ENCODE measurements around the gene SHANK2.

The SHANK2 gene

GRCh38 chr11:71212871-71213559 is 39.4 kb downstream of the SHANK2 start:
- no peak overlapping the region for H3K9ac ChIP-seq (ENCODE audit: low read depth, low read length)

GRCh38 chr11:71211631-71212030 is 40.7 kb downstream of the SHANK2 start:
- peaks cover 2% of the 10 kb centered on the region for H3K4me1 ChIP-seq (ENCODE audit: control insufficient read depth, insufficient read depth, low read length)
- no peaks in the 10 kb centered on the region for H3K27me3 ChIP-seq (ENCODE audit: control insufficient read depth, insufficient read depth, low read length)
- H3K36me3 ChIP-seq (ENCODE audit: insufficient read depth, low read length): no peaks in the 10 kb centered on the region
- H3K9me3 ChIP-seq (replicated peaks; ENCODE audit: low read length): no peaks in the 10 kb centered on the region
- H3K9ac ChIP-seq (ENCODE audit: low read depth, low read length): no peak overlapping the region
- H3K4me3 ChIP-seq (ENCODE audit: low read length): no peak overlapping the region
- no peak overlapping the region for H3K4me2 ChIP-seq (ENCODE audit: low read length)

More at GRCh38 chr11:71212871-71213559, 39.4 kb downstream of the SHANK2 start:
- Histone ChIP-seq H3K27me3 (ENCODE audit: control insufficient read depth, insufficient read depth, low read length) (no peaks in the 10 kb centered on the region), H3K9me3 (replicated peaks; ENCODE audit: low read length) (no peaks in the 10 kb centered on the region), H3K4me3 (ENCODE audit: low read length) (no peak overlapping the region), H3K4me2 (ENCODE audit: low read length) (peak overlapping the region; percentile 33), H3K4me1 (ENCODE audit: control insufficient read depth, insufficient read depth, low read length) (no peaks in the 10 kb centered on the region), H3K36me3 (ENCODE audit: insufficient read depth, low read length) (no peaks in the 10 kb centered on the region)

- H3K27me3 ChIP-seq (ENCODE audit: control insufficient read depth, insufficient read depth, low read length): no peaks in the 10 kb centered on the region
- no peak overlapping the region for H3K4me2 ChIP-seq (ENCODE audit: low read length)
- peaks cover 10% of the 10 kb centered on the region for H3K4me1 ChIP-seq (ENCODE audit: control insufficient read depth, insufficient read depth, low read length)
- no peaks in the 10 kb centered on the region for H3K36me3 ChIP-seq (ENCODE audit: insufficient read depth, low read length)
- no peaks in the 10 kb centered on the region for H3K9me3 ChIP-seq (replicated peaks; ENCODE audit: low read length)
- no peak overlapping the region for H3K4me3 ChIP-seq (ENCODE audit: low read length)
- no peak overlapping the region for H3K9ac ChIP-seq (ENCODE audit: low read depth, low read length)
Observed at GRCh38 chr11:71210861-71211260, 41.5 kb downstream of the SHANK2 start.

- no peaks in the 10 kb centered on the region for H3K36me3 ChIP-seq (ENCODE audit: insufficient read depth, low read length)
- H3K9ac ChIP-seq (ENCODE audit: low read depth, low read length): no peak overlapping the region
- H3K4me3 ChIP-seq (ENCODE audit: low read length): no peak overlapping the region
- H3K27me3 ChIP-seq (ENCODE audit: control insufficient read depth, insufficient read depth, low read length): no peaks in the 10 kb centered on the region
- no peaks in the 10 kb centered on the region for H3K9me3 ChIP-seq (replicated peaks; ENCODE audit: low read length)
- peaks cover 11% of the 10 kb centered on the region for H3K4me1 ChIP-seq (ENCODE audit: control insufficient read depth, insufficient read depth, low read length)
- H3K4me2 ChIP-seq (ENCODE audit: low read length): no peak overlapping the region
Observed at GRCh38 chr11:71209656-71210055, 42.7 kb downstream of the SHANK2 start.

- no peaks in the 10 kb centered on the region for H3K27me3 ChIP-seq (ENCODE audit: control insufficient read depth, insufficient read depth, low read length)
- no peak overlapping the region for H3K4me3 ChIP-seq (ENCODE audit: low read length)
- no peak overlapping the region for H3K4me2 ChIP-seq (ENCODE audit: low read length)
- peaks cover 11% of the 10 kb centered on the region for H3K4me1 ChIP-seq (ENCODE audit: control insufficient read depth, insufficient read depth, low read length)
- no peaks in the 10 kb centered on the region for H3K9me3 ChIP-seq (replicated peaks; ENCODE audit: low read length)
- no peaks in the 10 kb centered on the region for H3K36me3 ChIP-seq (ENCODE audit: insufficient read depth, low read length)
- no peak overlapping the region for H3K9ac ChIP-seq (ENCODE audit: low read depth, low read length)
Observed at GRCh38 chr11:71209181-71209580, 43.2 kb downstream of the SHANK2 start.

GRCh38 chr11:71208011-71208774 is 44.2 kb downstream of the SHANK2 start:
- no peak overlapping the region for H3K4me2 ChIP-seq (ENCODE audit: low read length)
- H3K9me3 ChIP-seq (replicated peaks; ENCODE audit: low read length): no peaks in the 10 kb centered on the region
- no peaks in the 10 kb centered on the region for H3K36me3 ChIP-seq (ENCODE audit: insufficient read depth, low read length)
- no peaks in the 10 kb centered on the region for H3K27me3 ChIP-seq (ENCODE audit: control insufficient read depth, insufficient read depth, low read length)
- H3K9ac ChIP-seq (ENCODE audit: low read depth, low read length): no peak overlapping the region
- H3K4me1 ChIP-seq (ENCODE audit: control insufficient read depth, insufficient read depth, low read length): peaks cover 11% of the 10 kb centered on the region
- H3K4me3 ChIP-seq (ENCODE audit: low read length): no peak overlapping the region

GRCh38 chr11:71207563-71207962 is 44.8 kb downstream of the SHANK2 start:
- Histone ChIP-seq H3K36me3 (ENCODE audit: insufficient read depth, low read length) (no peaks in the 10 kb centered on the region), H3K4me2 (ENCODE audit: low read length) (no peak overlapping the region), H3K4me3 (ENCODE audit: low read length) (no peak overlapping the region), H3K27me3 (ENCODE audit: control insufficient read depth, insufficient read depth, low read length) (no peaks in the 10 kb centered on the region), H3K4me1 (ENCODE audit: control insufficient read depth, insufficient read depth, low read length) (peaks cover 11% of the 10 kb centered on the region), H3K9ac (ENCODE audit: low read depth, low read length) (no peak overlapping the region), H3K9me3 (replicated peaks; ENCODE audit: low read length) (no peaks in the 10 kb centered on the region)

- peaks cover 11% of the 10 kb centered on the region for H3K4me1 ChIP-seq (ENCODE audit: control insufficient read depth, insufficient read depth, low read length)
- H3K4me2 ChIP-seq (ENCODE audit: low read length): peak overlapping the region; percentile 57
- no peaks in the 10 kb centered on the region for H3K9me3 ChIP-seq (replicated peaks; ENCODE audit: low read length)
- peak overlapping the region; percentile 49 for H3K9ac ChIP-seq (ENCODE audit: low read depth, low read length)
- no peaks in the 10 kb centered on the region for H3K36me3 ChIP-seq (ENCODE audit: insufficient read depth, low read length)
- peak overlapping the region; percentile 55 for H3K4me3 ChIP-seq (ENCODE audit: low read length)
- no peaks in the 10 kb centered on the region for H3K27me3 ChIP-seq (ENCODE audit: control insufficient read depth, insufficient read depth, low read length)
Observed at GRCh38 chr11:71206186-71206585, 46.2 kb downstream of the SHANK2 start.

GRCh38 chr11:71204748-71205664 is 47.4 kb downstream of the SHANK2 start:
- Histone ChIP-seq H3K9ac (ENCODE audit: low read depth, low read length) (no peak overlapping the region), H3K9me3 (replicated peaks; ENCODE audit: low read length) (no peaks in the 10 kb centered on the region), H3K4me3 (ENCODE audit: low read length) (no peak overlapping the region), H3K36me3 (ENCODE audit: insufficient read depth, low read length) (no peaks in the 10 kb centered on the region), H3K27me3 (ENCODE audit: control insufficient read depth, insufficient read depth, low read length) (no peaks in the 10 kb centered on the region), H3K4me1 (ENCODE audit: control insufficient read depth, insufficient read depth, low read length) (peaks cover 11% of the 10 kb centered on the region), H3K4me2 (ENCODE audit: low read length) (no peak overlapping the region)

GRCh38 chr11:71204294-71204693 is 48.1 kb downstream of the SHANK2 start:
- H3K4me1 ChIP-seq (ENCODE audit: control insufficient read depth, insufficient read depth, low read length): peaks cover 11% of the 10 kb centered on the region
- H3K4me3 ChIP-seq (ENCODE audit: low read length): no peak overlapping the region
- no peak overlapping the region for H3K4me2 ChIP-seq (ENCODE audit: low read length)
- H3K27me3 ChIP-seq (ENCODE audit: control insufficient read depth, insufficient read depth, low read length): no peaks in the 10 kb centered on the region
- no peaks in the 10 kb centered on the region for H3K9me3 ChIP-seq (replicated peaks; ENCODE audit: low read length)
- no peak overlapping the region for H3K9ac ChIP-seq (ENCODE audit: low read depth, low read length)
- no peaks in the 10 kb centered on the region for H3K36me3 ChIP-seq (ENCODE audit: insufficient read depth, low read length)

- Histone ChIP-seq H3K4me3 (ENCODE audit: low read length) (no peak overlapping the region), H3K9ac (ENCODE audit: low read depth, low read length) (no peak overlapping the region), H3K27me3 (ENCODE audit: control insufficient read depth, insufficient read depth, low read length) (no peaks in the 10 kb centered on the region), H3K4me2 (ENCODE audit: low read length) (no peak overlapping the region), H3K36me3 (ENCODE audit: insufficient read depth, low read length) (no peaks in the 10 kb centered on the region), H3K9me3 (replicated peaks; ENCODE audit: low read length) (no peaks in the 10 kb centered on the region), H3K4me1 (ENCODE audit: control insufficient read depth, insufficient read depth, low read length) (peaks cover 11% of the 10 kb centered on the region)
Observed at GRCh38 chr11:71203681-71204080, 48.7 kb downstream of the SHANK2 start.
